GM13977 (cell line): ENCODE measurements around the gene CYFIP2.
A peak's percentile ranks its signal among the peaks of the same experiment; 100 is the strongest.

Experiments used
- DNase-seq: peaks from one replicate; pipeline ENCODE4 v3.0.0; 2012; ENCODE audit warnings: low spot score
- in situ Hi-C: fragments of 300-500 bp; cut with MboI; formaldehyde crosslinking; loops from one replicate; pipeline ENCODE4 v1.12.0; 2022; ENCODE audit warnings: low sequenced_read_pairs, low pct_unique_long_range_greater_than_20kb, mixed read lengths, inconsistent platforms; ENCODE audit not compliant: unreplicated experiment
- TF ChIP-seq, protein P1 (sequence below): IDR thresholded peaks from 2 replicates; pipeline ENCODE4 v1.5.1; 2012; ENCODE audit warnings: mild to moderate bottlenecking, control low read depth; ENCODE audit not compliant: insufficient read depth; ENCODE audit errors: extremely low read depth, missing control alignments

Gene CYFIP2

GRCh38 chr5:157303023-157303422 is 37.1 kb downstream of the CYFIP2 start:
- TF ChIP-seq, protein P1, sequence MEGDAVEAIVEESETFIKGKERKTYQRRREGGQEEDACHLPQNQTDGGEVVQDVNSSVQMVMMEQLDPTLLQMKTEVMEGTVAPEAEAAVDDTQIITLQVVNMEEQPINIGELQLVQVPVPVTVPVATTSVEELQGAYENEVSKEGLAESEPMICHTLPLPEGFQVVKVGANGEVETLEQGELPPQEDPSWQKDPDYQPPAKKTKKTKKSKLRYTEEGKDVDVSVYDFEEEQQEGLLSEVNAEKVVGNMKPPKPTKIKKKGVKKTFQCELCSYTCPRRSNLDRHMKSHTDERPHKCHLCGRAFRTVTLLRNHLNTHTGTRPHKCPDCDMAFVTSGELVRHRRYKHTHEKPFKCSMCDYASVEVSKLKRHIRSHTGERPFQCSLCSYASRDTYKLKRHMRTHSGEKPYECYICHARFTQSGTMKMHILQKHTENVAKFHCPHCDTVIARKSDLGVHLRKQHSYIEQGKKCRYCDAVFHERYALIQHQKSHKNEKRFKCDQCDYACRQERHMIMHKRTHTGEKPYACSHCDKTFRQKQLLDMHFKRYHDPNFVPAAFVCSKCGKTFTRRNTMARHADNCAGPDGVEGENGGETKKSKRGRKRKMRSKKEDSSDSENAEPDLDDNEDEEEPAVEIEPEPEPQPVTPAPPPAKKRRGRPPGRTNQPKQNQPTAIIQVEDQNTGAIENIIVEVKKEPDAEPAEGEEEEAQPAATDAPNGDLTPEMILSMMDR: no peak
- in situ Hi-C loops: no loop called here
- DNase-seq: no peak

DNA sequence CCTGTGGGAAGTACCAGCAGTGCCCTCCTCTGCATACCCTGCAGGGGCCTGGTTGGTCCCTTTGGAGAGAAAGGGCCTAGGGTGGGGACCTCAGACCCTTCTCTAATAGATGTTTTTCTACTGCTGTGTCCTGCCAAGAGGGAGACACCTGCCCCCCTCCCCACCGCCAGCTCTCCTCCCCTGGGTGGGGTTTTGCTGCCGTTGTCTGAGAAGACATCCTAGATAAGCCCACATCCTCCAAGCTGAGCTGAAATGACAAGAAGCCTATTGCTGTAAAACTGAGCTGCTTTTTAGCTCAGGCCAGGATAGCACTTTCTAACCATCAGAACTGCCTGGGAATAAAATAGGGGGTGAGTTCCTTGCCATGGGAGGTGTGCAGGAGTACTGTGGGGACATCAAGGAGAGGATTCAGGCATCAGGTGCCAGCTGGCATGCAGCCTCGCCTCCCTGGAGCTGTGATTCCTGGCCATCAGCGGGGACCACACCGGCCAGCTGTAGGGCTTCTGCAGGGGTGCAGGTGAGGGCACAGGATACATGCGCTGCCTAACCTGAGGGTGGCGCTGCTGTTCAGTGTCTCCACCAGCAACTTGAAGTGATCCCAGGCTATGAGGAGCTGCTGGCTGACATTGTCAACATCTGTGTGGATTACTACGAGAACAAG is 37.9 kb downstream of the CYFIP2 start:
- no peak for DNase-seq
- TF ChIP-seq, protein P1: peak; percentile 15
- in situ Hi-C loops: no loop called here

DNA sequence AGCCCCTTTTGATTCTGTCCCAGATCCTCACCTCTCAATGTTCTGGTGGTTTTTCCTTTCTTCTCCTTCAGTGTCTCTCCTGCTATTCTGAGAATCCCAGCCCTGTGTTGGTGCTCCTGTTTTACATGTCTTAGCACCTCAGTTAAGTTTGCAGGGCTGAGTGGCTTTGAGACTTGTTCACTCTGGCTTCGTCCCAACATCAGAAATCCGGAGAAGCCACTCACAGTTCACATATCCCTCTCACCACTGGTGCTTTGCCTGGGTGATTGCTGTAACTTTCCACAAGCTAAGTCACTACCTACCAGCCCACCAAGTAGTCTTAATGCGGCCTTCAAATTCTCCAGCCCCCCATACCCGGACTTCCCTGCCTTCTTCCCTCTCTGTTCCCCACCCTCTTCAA is 40.2 kb downstream of the CYFIP2 start:
- TF ChIP-seq, protein P1: no peak
- in situ Hi-C loops: no loop called here
- no peak for DNase-seq

GRCh38 chr5:157306692-157307471 is 41.0 kb downstream of the CYFIP2 start:
- TF ChIP-seq, protein P1: no peak
- DNase-seq: no peak
- in situ Hi-C loops: no loop called here

DNA sequence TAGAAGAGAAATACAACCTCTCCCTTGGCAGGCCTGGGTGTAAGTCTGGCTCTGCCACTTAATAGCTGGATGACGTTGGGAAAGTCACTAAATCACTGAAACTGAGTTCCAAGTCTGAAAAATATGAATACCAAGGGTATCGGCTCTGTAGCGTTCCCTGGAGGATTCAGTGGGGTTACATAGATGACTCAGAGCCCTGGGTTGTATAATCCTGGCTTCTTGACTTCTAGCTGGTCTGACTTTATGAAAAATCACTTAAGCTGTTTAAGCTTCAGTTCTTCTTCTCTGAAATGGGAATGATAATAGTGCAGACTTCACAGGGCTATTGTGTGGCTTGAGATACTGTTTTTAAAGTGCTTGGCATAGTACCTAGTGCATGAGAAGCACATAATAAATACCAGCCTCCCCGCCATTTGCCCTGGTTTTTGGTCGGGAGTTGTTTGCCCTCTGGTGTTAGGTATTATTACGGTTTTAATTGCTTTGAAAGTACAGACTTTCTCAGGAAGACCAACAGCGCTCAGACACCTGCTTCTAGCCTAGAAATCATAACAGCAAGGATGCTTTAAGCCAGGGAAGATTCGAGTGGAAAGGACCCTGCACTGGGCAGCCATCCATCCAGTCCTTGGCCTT is 43.0 kb downstream of the CYFIP2 start:
- no peak for DNase-seq
- in situ Hi-C loops: no loop called here

GRCh38 chr5:157309796-157310195 is 43.9 kb downstream of the CYFIP2 start:
- in situ Hi-C loops: loop anchor here (5.0 to 10.0 kb wide), 2 partner anchors 52 to 165 kb away; partner anchors contain the start of gene MED7
- TF ChIP-seq, protein P1: no peak
- no peak for DNase-seq

More for the DNA sequence above, 43.0 kb downstream of the CYFIP2 start:
- TF ChIP-seq, protein P1: no peak
